ENCODE data around the gene SMIM36.

- TF ChIP-seq CTCF (IDR thresholded peaks at IDR 0.05) (no peak), ZFX (IDR thresholded peaks at IDR 0.05; ENCODE audit: borderline replicate concordance) (no peak)
These were observed 19.9 kb upstream of the SMIM36 start for GRCh38 chr17:55531053-55531728.

Measured in 22Rv1 (cell line).